Chondrocyte (in vitro differentiated cells): Measurements from ENCODE around the gene PCDHA13. TPM values are rescaled to one million over a fixed set of nuclear protein-coding genes. Genes with fewer than 3 reads are reported as not detected.

Source experiments
- DNase-seq: peaks from one replicate; pipeline ENCODE4 v3.0.0; 2021; ENCODE audit warnings: mixed read lengths, low spot score
- H3K27ac Mint-ChIP-seq: one replicate; pipeline ENCODE4 v1.8.0; 2021; ENCODE audit warnings: mild to moderate bottlenecking, moderate library complexity, mixed read lengths; ENCODE audit not compliant: unreplicated experiment
- H3K27me3 Mint-ChIP-seq: 2 replicates; pipeline ENCODE4 v1.8.0; 2021; ENCODE audit warnings: low read depth, mixed read lengths
- H3K36me3 Mint-ChIP-seq: 2 replicates; pipeline ENCODE4 v1.8.0; 2021; ENCODE audit warnings: low read depth, mixed read lengths
- H3K4me1 Mint-ChIP-seq: 2 replicates; pipeline ENCODE4 v1.8.0; 2021; ENCODE audit warnings: low read depth, mild to moderate bottlenecking, mixed read lengths
- H3K4me3 Mint-ChIP-seq: one replicate; pipeline ENCODE4 v1.8.0; 2021; ENCODE audit warnings: mild to moderate bottlenecking, moderate library complexity, mixed read lengths; ENCODE audit not compliant: unreplicated experiment
- H3K9me3 Mint-ChIP-seq: 2 replicates; pipeline ENCODE4 v1.8.0; 2021; ENCODE audit warnings: low read depth, mixed read lengths
- total RNA-seq: library from RNA; stranded (reverse); gene quantifications from 3 replicates; pipeline ENCODE4 v1.2.1, GENCODE V29; 2021
- TF ChIP-seq, protein P1 (sequence below): fragments of 200-600 bp; sonication (generic); IDR thresholded peaks from 2 replicates; pipeline ENCODE4 v1.5.0; 2021; ENCODE audit warnings: antibody characterized with exemption, mild to moderate bottlenecking, moderate library complexity

Gene PCDHA13
- total RNA-seq, 1 donor from 2014 or later: 1.3 TPM

DNA sequence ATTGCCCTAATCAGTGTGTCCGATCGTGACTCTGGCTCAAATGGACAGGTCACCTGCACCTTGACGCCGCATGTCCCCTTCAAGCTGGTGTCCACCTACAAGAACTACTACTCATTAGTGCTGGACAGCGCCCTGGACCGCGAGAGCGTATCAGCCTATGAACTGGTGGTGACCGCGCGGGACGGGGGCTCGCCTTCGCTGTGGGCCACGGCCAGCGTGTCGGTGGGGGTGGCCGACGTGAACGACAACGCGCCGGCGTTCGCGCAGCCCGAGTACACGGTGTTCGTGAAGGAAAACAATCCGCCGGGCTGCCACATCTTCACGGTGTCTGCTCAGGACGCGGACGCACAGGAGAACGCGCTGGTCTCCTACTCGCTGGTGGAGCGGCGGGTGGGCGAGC, 1.4 kb downstream of the PCDHA13 start:
- Mint-ChIP-seq H3K36me3 (peaks cover 27% of the 10 kb centered on the region), H3K27ac (no peak overlapping the region), H3K4me1 (peaks cover 9% of the 10 kb centered on the region), H3K9me3 (peaks cover 15% of the 10 kb centered on the region), H3K4me3 (no peak overlapping the region), H3K27me3 (no peaks in the 10 kb centered on the region)
- DNase-seq: peak; percentile 84
- TF ChIP-seq, protein P1, sequence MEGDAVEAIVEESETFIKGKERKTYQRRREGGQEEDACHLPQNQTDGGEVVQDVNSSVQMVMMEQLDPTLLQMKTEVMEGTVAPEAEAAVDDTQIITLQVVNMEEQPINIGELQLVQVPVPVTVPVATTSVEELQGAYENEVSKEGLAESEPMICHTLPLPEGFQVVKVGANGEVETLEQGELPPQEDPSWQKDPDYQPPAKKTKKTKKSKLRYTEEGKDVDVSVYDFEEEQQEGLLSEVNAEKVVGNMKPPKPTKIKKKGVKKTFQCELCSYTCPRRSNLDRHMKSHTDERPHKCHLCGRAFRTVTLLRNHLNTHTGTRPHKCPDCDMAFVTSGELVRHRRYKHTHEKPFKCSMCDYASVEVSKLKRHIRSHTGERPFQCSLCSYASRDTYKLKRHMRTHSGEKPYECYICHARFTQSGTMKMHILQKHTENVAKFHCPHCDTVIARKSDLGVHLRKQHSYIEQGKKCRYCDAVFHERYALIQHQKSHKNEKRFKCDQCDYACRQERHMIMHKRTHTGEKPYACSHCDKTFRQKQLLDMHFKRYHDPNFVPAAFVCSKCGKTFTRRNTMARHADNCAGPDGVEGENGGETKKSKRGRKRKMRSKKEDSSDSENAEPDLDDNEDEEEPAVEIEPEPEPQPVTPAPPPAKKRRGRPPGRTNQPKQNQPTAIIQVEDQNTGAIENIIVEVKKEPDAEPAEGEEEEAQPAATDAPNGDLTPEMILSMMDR: no peak

DNA sequence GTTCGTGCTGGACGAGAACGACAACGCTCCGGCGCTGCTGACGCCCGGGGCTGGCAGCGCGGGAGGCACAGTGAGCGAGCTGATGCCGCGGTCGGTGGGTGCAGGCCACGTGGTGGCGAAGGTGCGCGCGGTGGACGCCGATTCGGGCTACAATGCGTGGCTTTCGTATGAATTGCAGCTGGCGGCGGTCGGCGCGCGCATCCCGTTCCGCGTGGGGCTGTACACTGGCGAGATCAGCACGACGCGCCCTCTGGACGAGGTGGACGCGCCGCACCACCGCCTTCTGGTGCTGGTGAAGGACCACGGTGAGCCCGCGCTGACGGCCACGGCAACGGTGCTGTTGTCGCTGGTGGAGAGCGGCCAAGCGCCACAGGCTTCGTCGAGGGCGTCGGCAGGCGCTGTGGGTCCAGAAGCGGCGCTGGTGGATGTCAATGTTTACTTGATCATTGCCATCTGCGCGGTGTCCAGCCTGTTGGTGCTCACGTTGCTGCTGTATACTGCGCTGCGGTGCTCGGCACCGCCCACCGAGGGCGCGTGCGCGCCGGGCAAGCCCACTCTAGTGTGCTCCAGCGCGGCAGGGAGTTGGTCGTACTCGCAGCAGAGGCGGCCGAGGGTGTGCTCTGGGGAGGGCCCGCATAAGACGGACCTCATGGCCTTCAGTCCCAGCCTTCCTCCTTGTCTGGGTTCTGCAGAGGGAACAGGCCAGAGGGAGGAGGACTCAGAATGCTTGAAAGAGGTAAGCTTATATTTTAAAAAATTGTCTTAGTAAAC, 2.2 kb downstream of the PCDHA13 start:
- no peak overlapping the region for H3K4me3 Mint-ChIP-seq
- peaks cover 15% of the 10 kb centered on the region for H3K9me3 Mint-ChIP-seq
- peak; percentile 90 for DNase-seq
- peaks cover 24% of the 10 kb centered on the region for H3K36me3 Mint-ChIP-seq
- no peak overlapping the region for H3K27ac Mint-ChIP-seq
- TF ChIP-seq, protein P1: no peak
- peaks cover 6% of the 10 kb centered on the region for H3K4me1 Mint-ChIP-seq
- no peaks in the 10 kb centered on the region for H3K27me3 Mint-ChIP-seq

DNA sequence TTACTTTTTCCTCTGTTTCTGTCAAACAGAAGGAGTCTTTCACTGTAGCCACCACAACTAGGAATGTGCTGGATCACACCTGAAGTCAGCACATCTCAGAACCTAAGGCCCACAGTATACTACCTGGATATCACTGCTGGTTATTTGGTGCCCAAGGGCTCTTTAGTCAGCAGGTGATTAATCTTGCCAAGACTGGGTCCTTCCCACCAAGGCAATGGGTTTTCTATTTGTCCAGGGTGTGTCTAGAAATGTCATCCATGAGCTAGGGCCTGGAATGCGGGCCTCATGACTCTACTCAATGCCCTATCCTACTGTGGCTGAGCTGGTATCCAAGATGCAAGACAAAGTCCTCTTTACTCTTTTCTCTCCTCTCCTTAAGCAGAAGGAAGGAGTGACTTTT, 34.4 kb downstream of the PCDHA13 start:
- Mint-ChIP-seq H3K9me3 (peaks cover 14% of the 10 kb centered on the region), H3K27me3 (no peaks in the 10 kb centered on the region), H3K4me1 (no peaks in the 10 kb centered on the region), H3K27ac (no peak overlapping the region), H3K36me3 (peaks cover 2% of the 10 kb centered on the region), H3K4me3 (no peak overlapping the region)
- TF ChIP-seq, protein P1: no peak
- DNase-seq: no peak

DNA sequence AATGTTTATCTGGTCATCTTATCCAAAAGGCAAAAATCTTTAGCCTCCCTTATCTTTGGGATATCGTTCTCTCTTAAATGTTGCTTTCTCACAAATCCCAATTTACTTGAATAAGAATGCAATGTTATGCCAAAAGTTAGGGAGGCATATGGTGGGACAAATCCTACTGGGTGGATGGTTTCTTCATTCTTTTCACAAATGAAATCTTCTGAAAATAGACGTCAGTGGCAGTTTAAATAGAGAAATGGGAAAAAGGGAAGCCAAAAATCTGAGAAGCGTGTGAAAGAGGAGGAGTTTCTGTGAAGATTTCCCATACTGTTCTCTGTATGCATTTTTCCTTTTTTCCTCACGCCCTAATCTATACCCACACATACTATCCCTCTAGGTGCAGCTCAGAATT, 41.7 kb downstream of the PCDHA13 start:
- H3K27ac Mint-ChIP-seq: no peak overlapping the region
- no peaks in the 10 kb centered on the region for H3K9me3 Mint-ChIP-seq
- no peaks in the 10 kb centered on the region for H3K36me3 Mint-ChIP-seq
- no peak overlapping the region for H3K4me3 Mint-ChIP-seq
- peaks cover 18% of the 10 kb centered on the region for H3K4me1 Mint-ChIP-seq
- TF ChIP-seq, protein P1: no peak
- no peaks in the 10 kb centered on the region for H3K27me3 Mint-ChIP-seq
- no peak for DNase-seq

DNA sequence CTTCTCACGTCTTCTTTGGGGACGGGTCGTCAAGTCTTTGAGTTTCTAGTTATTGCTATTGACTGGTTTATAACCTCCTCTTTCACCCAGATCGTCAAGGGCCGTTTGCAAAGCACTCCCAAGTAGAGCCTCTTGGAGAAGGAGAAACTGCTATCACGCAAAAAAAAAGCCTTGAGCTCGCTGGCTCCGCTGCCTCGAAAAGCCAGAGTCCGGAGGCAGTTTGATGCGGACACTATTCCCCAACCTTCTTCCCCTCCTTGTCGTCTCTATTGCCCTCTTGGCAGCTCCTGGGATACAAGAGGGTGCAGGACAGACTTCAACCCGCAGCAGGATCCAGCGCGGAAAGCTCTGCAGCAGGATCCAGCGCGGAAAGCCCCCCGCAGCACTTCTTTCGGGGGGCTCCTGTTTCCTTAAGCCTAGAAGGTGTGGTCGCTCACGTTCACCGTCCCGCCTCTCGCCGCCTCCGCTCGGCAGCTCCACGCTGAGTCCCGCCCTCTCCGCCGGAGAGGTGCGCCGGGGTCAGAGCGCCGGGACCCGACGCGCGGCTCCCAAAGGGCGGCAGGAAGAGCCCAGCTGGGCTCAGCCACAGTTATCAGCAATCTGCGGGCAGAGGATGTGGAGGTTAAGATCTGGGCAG, 44.0 kb downstream of the PCDHA13 start, which contains the start of gene PCDHAC1:
Gene PCDHAC1 (plus strand): TSS at position 494 of the 637 bp plus-strand sequence. CDS start 594 bp downstream, outside the sequence.
- H3K27me3 Mint-ChIP-seq: no peaks in the 10 kb centered on the region
- no peaks in the 10 kb centered on the region for H3K9me3 Mint-ChIP-seq
- TF ChIP-seq, protein P1: no peak
- DNase-seq: no peak
- peak within 1 kb of the TSS; percentile 86 for H3K27ac Mint-ChIP-seq
- H3K4me3 Mint-ChIP-seq: peak within 1 kb of the TSS; percentile 80
- no peaks in the 10 kb centered on the region for H3K36me3 Mint-ChIP-seq
- peaks cover 18% of the 10 kb centered on the region for H3K4me1 Mint-ChIP-seq
